Measurements from ENCODE around the gene LGALS3.

GRCh38 chr14:55180434-55180833 is 51.4 kb downstream of the LGALS3 start:
- no peak for TF ChIP-seq CTCF (conservative IDR thresholded peaks at IDR 0.05; ENCODE audit: low read depth, low read length)
- no peak for TF ChIP-seq EZH2 (IDR thresholded peaks at IDR 0.05; ENCODE audit: low read length, unreplicated experiment)

All from PC-3 (cell line).